Ectodermal cell (in vitro differentiated cells): ENCODE data around the gene SLIT3.

Experiments
- H3K27ac ChIP-seq: 2 replicates; pipeline ENCODE4 v1.7.0; 2013; ENCODE audit warnings: mild to moderate bottlenecking, low read depth, low read length; ENCODE audit not compliant: insufficient read depth, poor library complexity, severe bottlenecking
- H3K27me3 ChIP-seq: 2 replicates; pipeline ENCODE4 v1.7.0; 2013; ENCODE audit warnings: mild to moderate bottlenecking, low read length; ENCODE audit not compliant: insufficient read depth, control insufficient read depth, poor library complexity, severe bottlenecking
- H3K36me3 ChIP-seq: one replicate; pipeline ENCODE4 v1.7.0; 2013; ENCODE audit warnings: low read length; ENCODE audit not compliant: control insufficient read depth, insufficient read depth
- H3K4me1 ChIP-seq: one replicate; pipeline ENCODE4 v1.7.0; 2013; ENCODE audit warnings: low read length; ENCODE audit not compliant: control insufficient read depth, insufficient read depth
- H3K4me3 ChIP-seq: 2 replicates; pipeline ENCODE4 v1.7.0; 2013; ENCODE audit warnings: low read depth, low read length, control low read depth; ENCODE audit not compliant: insufficient read depth
- H3K9me3 ChIP-seq: 2 replicates; pipeline ENCODE4 v1.7.0; 2013; ENCODE audit warnings: mild to moderate bottlenecking, low read length, moderate library complexity; ENCODE audit not compliant: control insufficient read depth
- WGBS, 2 experiments: methylation state at CpG; one replicate each; pipeline ENCODE4 v1.1.7; 2013; ENCODE audit warnings: missing lambda C conversion rate in 2 of 2; 5-methylcytosine and 5-hydroxymethylcytosine counted together

Gene SLIT3

GRCh38 chr5:168726342-168726741 lies 574.6 kb downstream of the SLIT3 start:
- WGBS, 2 experiments: 88 to 93% methylated on average over 1 of the region's 1 CpG
- Histone ChIP-seq H3K27ac (no peak overlapping the region), H3K4me3 (no peak overlapping the region), H3K27me3 (no peaks in the 10 kb centered on the region), H3K36me3 (no peaks in the 10 kb centered on the region), H3K9me3 (no peaks in the 10 kb centered on the region), H3K4me1 (no peaks in the 10 kb centered on the region)

GRCh38 chr5:168724227-168724626 lies 576.7 kb downstream of the SLIT3 start:
- H3K36me3 ChIP-seq: no peaks in the 10 kb centered on the region
- no peak overlapping the region for H3K27ac ChIP-seq

GRCh38 chr5:168723037-168723436 lies 577.9 kb downstream of the SLIT3 start:
- Histone ChIP-seq H3K4me1 (no peaks in the 10 kb centered on the region), H3K36me3 (no peaks in the 10 kb centered on the region), H3K9me3 (no peaks in the 10 kb centered on the region), H3K27ac (no peak overlapping the region), H3K4me3 (no peak overlapping the region), H3K27me3 (no peaks in the 10 kb centered on the region)
- WGBS, 2 experiments: 90 to 92% methylated on average over 3 of the region's 3 CpGs

More at GRCh38 chr5:168724227-168724626, 576.7 kb downstream of the SLIT3 start:
- 71 to 75% methylated on average over 5 of the region's 5 CpGs for WGBS, 2 experiments
- no peaks in the 10 kb centered on the region for H3K9me3 ChIP-seq
- no peak overlapping the region for H3K4me3 ChIP-seq
- H3K27me3 ChIP-seq: no peaks in the 10 kb centered on the region
- no peaks in the 10 kb centered on the region for H3K4me1 ChIP-seq

GRCh38 chr5:168721966-168722365 lies 579.0 kb downstream of the SLIT3 start:
- no peaks in the 10 kb centered on the region for H3K27me3 ChIP-seq
- H3K36me3 ChIP-seq: no peaks in the 10 kb centered on the region
- H3K27ac ChIP-seq: no peak overlapping the region
- no peaks in the 10 kb centered on the region for H3K4me1 ChIP-seq
- 91 to 92% methylated on average over 7 of the region's 7 CpGs for WGBS, 2 experiments
- no peak overlapping the region for H3K4me3 ChIP-seq
- no peaks in the 10 kb centered on the region for H3K9me3 ChIP-seq

GRCh38 chr5:168721002-168721753 lies 579.8 kb downstream of the SLIT3 start:
- no peaks in the 10 kb centered on the region for H3K4me1 ChIP-seq
- no peaks in the 10 kb centered on the region for H3K9me3 ChIP-seq
- H3K36me3 ChIP-seq: no peaks in the 10 kb centered on the region
- no peaks in the 10 kb centered on the region for H3K27me3 ChIP-seq
- WGBS, 2 experiments: 77 to 79% methylated on average over 5 of the region's 5 CpGs
- H3K27ac ChIP-seq: no peak overlapping the region
- H3K4me3 ChIP-seq: no peak overlapping the region

GRCh38 chr5:168720575-168720974 lies 580.4 kb downstream of the SLIT3 start:
- H3K27me3 ChIP-seq: no peaks in the 10 kb centered on the region
- no peak overlapping the region for H3K27ac ChIP-seq
- H3K36me3 ChIP-seq: no peaks in the 10 kb centered on the region
- H3K4me1 ChIP-seq: no peaks in the 10 kb centered on the region
- 94 to 95% methylated on average over 9 of the region's 9 CpGs for WGBS, 2 experiments
- H3K9me3 ChIP-seq: no peaks in the 10 kb centered on the region
- H3K4me3 ChIP-seq: no peak overlapping the region

GRCh38 chr5:168714046-168714445 lies 586.9 kb downstream of the SLIT3 start:
- Histone ChIP-seq H3K4me3 (no peak overlapping the region), H3K9me3 (no peaks in the 10 kb centered on the region), H3K36me3 (no peaks in the 10 kb centered on the region), H3K27ac (no peak overlapping the region), H3K27me3 (no peaks in the 10 kb centered on the region), H3K4me1 (no peaks in the 10 kb centered on the region)
- 86 to 87% methylated on average over 4 of the region's 4 CpGs for WGBS, 2 experiments

GRCh38 chr5:168713051-168713450 lies 587.9 kb downstream of the SLIT3 start:
- no peak overlapping the region for H3K27ac ChIP-seq
- H3K27me3 ChIP-seq: no peaks in the 10 kb centered on the region
- H3K9me3 ChIP-seq: no peaks in the 10 kb centered on the region
- H3K4me1 ChIP-seq: no peaks in the 10 kb centered on the region
- H3K4me3 ChIP-seq: no peak overlapping the region
- H3K36me3 ChIP-seq: no peaks in the 10 kb centered on the region
- WGBS, 2 experiments: 61 to 65% methylated on average over 10 of the region's 10 CpGs

GRCh38 chr5:168712280-168712924 lies 588.5 kb downstream of the SLIT3 start:
- no peaks in the 10 kb centered on the region for H3K9me3 ChIP-seq
- no peak overlapping the region for H3K4me3 ChIP-seq

GRCh38 chr5:168710706-168711105 lies 590.2 kb downstream of the SLIT3 start:
- Histone ChIP-seq H3K27me3 (no peaks in the 10 kb centered on the region), H3K4me3 (no peak overlapping the region), H3K4me1 (no peaks in the 10 kb centered on the region), H3K9me3 (no peaks in the 10 kb centered on the region), H3K36me3 (no peaks in the 10 kb centered on the region), H3K27ac (no peak overlapping the region)
- 96 to 97% methylated on average over 9 of the region's 9 CpGs for WGBS, 2 experiments

More at GRCh38 chr5:168712280-168712924, 588.5 kb downstream of the SLIT3 start:
- 82 to 85% methylated on average over 11 of the region's 11 CpGs for WGBS, 2 experiments
- H3K36me3 ChIP-seq: no peaks in the 10 kb centered on the region
- no peak overlapping the region for H3K27ac ChIP-seq
- H3K27me3 ChIP-seq: no peaks in the 10 kb centered on the region
- no peaks in the 10 kb centered on the region for H3K4me1 ChIP-seq
